HepG2 (cell line): ENCODE results near the gene CDC6. TPM values are rescaled to one million over a fixed set of nuclear protein-coding genes. Genes with fewer than 3 reads are reported as not detected.

Source experiments
- ATRX ChIP-seq: sonication (generic); formaldehyde crosslinking; IDR thresholded peaks from 2 replicates; pipeline ENCODE4 v1.4.0; 2020; ENCODE audit warnings: missing genetic modification reagents, borderline replicate concordance
- CHCHD3 ChIP-seq: sonication (generic); formaldehyde crosslinking; IDR thresholded peaks from 2 replicates; pipeline ENCODE4 v1.8.0; 2022; ENCODE audit warnings: mild to moderate bottlenecking, missing genetic modification reagents, moderate library complexity
- CREB3 ChIP-seq: sonication (generic); formaldehyde crosslinking; IDR thresholded peaks from 2 replicates; pipeline ENCODE4 v1.5.0; 2020; ENCODE audit warnings: missing genetic modification reagents
- ETS1 ChIP-seq: sonication (generic); formaldehyde crosslinking; IDR thresholded peaks from 2 replicates; pipeline ENCODE4 v1.4.0; 2020; ENCODE audit warnings: missing genetic modification reagents
- ETV5 ChIP-seq: IDR thresholded peaks from 2 replicates; pipeline ENCODE4 v1.6.1; 2018; ENCODE audit warnings: missing biosample characterization, missing genetic modification reagents, inconsistent platforms, borderline replicate concordance
- FOXK2 ChIP-seq: fragments of 450-650 bp; IDR thresholded peaks from 2 replicates; pipeline ENCODE4 v1.6.1; 2016
- FOXM1 ChIP-seq: sonication (generic); formaldehyde crosslinking; IDR thresholded peaks from 2 replicates; pipeline ENCODE4 v1.5.0; 2020; ENCODE audit warnings: missing genetic modification reagents
- FUBP1 ChIP-seq: sonication (generic); formaldehyde crosslinking; IDR thresholded peaks from 2 replicates; pipeline ENCODE4 v1.5.1; 2020; ENCODE audit warnings: missing genetic modification reagents, mild to moderate bottlenecking, borderline replicate concordance
- MLLT10 ChIP-seq: sonication (generic); formaldehyde crosslinking; IDR thresholded peaks from 2 replicates; pipeline ENCODE4 v1.4.0; 2020; ENCODE audit warnings: missing genetic modification reagents
- SALL1 ChIP-seq: sonication (generic); formaldehyde crosslinking; IDR thresholded peaks from 2 replicates; pipeline ENCODE4 v1.8.0; 2022; ENCODE audit warnings: mild to moderate bottlenecking, missing genetic modification reagents
- SIX1 ChIP-seq: sonication (generic); formaldehyde crosslinking; IDR thresholded peaks from 2 replicates; pipeline ENCODE4 v1.4.0; 2020; ENCODE audit warnings: missing genetic modification reagents, borderline replicate concordance
- SMC3 ChIP-seq: IDR thresholded peaks from 2 replicates; pipeline ENCODE4 v1.6.1; 2011; ENCODE audit warnings: low read length, improper control_type of control experiment
- XRCC5 ChIP-seq: fragments of 200-400 bp; formaldehyde crosslinking; optimal IDR thresholded peaks from 2 replicates; pipeline ENCODE3; 2017; ENCODE audit warnings: mild to moderate bottlenecking, low read length
- ZBTB33 ChIP-seq: sonication (generic); formaldehyde crosslinking; IDR thresholded peaks from 2 replicates; pipeline ENCODE4 v1.4.0; 2020; ENCODE audit warnings: missing genetic modification reagents
- ZC3H4 ChIP-seq: sonication (generic); formaldehyde crosslinking; IDR thresholded peaks from 2 replicates; pipeline ENCODE4 v1.4.0; 2020; ENCODE audit warnings: missing genetic modification reagents, borderline replicate concordance
- ZNF253 ChIP-seq: sonication (generic); formaldehyde crosslinking; IDR thresholded peaks from 2 replicates; pipeline ENCODE4 v1.8.0; 2022; ENCODE audit warnings: mild to moderate bottlenecking, missing genetic modification reagents, borderline replicate concordance
- ZNF281 ChIP-seq: sonication (generic); formaldehyde crosslinking; IDR thresholded peaks from 2 replicates; pipeline ENCODE4 v1.4.0; 2020; ENCODE audit warnings: missing genetic modification reagents, borderline replicate concordance
- ZNF317 ChIP-seq: sonication (generic); formaldehyde crosslinking; IDR thresholded peaks from 2 replicates; pipeline ENCODE4 v1.5.0; 2020; ENCODE audit warnings: mild to moderate bottlenecking, missing genetic modification reagents
- ZNF691 ChIP-seq: sonication (generic); formaldehyde crosslinking; IDR thresholded peaks from 2 replicates; pipeline ENCODE4 v1.4.0; 2020; ENCODE audit warnings: missing genetic modification reagents, low read depth, mild to moderate bottlenecking, borderline replicate concordance
- polyA plus RNA-seq, 8 experiments: library from polyadenylated mRNA; depleted of rRNA in 3 of 8; stranded (reverse) in 7 of 8; unstranded in 1 of 8; fragments of >200 nt; fragmentation: Illumina TruSeq in 4 of 8; extraction: Trizol in 4 of 8; gene quantifications; 2 replicates each; pipeline versions ENCODE4 v1.2.1 to v1.2.3, GENCODE V29; 2011 to 2016; ENCODE audit warnings: low read depth in 4 of 8, missing spikeins in 1 of 8, mixed read lengths in 1 of 8; ENCODE audit not compliant: insufficient read depth in 1 of 8
- total RNA-seq, 5 experiments: library from RNA; depleted of rRNA; stranded (reverse); fragments of >200 nt; fragmentation: Illumina TruSeq; extraction: Trizol; gene quantifications; 2 replicates each; pipeline ENCODE4 v1.2.3, GENCODE V29; 2016; ENCODE audit warnings: low read depth in 1 of 5

Gene CDC6
- total and polyA plus RNA-seq, 2 of the 13 experiments (the other 11 are each of a cell fraction or from before 2014, with no cell fraction given): 17.4 to 114 TPM

GRCh38 chr17:40331743-40332641 is 44.3 kb downstream of the CDC6 start (continued):
- no peak for TF ChIP-seq CREB3 (CRISPR knock-in tag)
- TF ChIP-seq ZNF317 (CRISPR knock-in tag): no peak
- no peak for TF ChIP-seq MLLT10
- TF ChIP-seq ETV5 (CRISPR knock-in tag): peak; percentile 10; the same call in 1 of the 2 replicates
- TF ChIP-seq ZNF691 (CRISPR knock-in tag): no peak
- no peak for TF ChIP-seq ZNF253 (CRISPR knock-in tag)
- TF ChIP-seq ATRX (CRISPR knock-in tag): no peak
- no peak for TF ChIP-seq SALL1 (CRISPR knock-in tag)
- no peak for TF ChIP-seq FOXM1 (CRISPR knock-in tag)
- no peak for TF ChIP-seq ETS1 (CRISPR knock-in tag)
- peak; percentile 24 for TF ChIP-seq XRCC5
- no peak for TF ChIP-seq SMC3
- peak; percentile 89 for TF ChIP-seq ZBTB33 (CRISPR knock-in tag)
- no peak for TF ChIP-seq FUBP1
- TF ChIP-seq CHCHD3: no peak
- no peak for TF ChIP-seq ZC3H4 (CRISPR knock-in tag)
- TF ChIP-seq SIX1 (CRISPR knock-in tag): no peak
- no peak for TF ChIP-seq FOXK2
- peak; percentile 73 for TF ChIP-seq ZNF281 (CRISPR knock-in tag)
